NCI-H2196 (cell line): ENCODE measurements around the gene SPX.

Experiments used
- DNase-seq: peaks from one replicate; lab custom pipeline; 2025; ENCODE audit not compliant: unreplicated experiment; lab: John Stamatoyannopoulos, UW

SPX gene

DNA sequence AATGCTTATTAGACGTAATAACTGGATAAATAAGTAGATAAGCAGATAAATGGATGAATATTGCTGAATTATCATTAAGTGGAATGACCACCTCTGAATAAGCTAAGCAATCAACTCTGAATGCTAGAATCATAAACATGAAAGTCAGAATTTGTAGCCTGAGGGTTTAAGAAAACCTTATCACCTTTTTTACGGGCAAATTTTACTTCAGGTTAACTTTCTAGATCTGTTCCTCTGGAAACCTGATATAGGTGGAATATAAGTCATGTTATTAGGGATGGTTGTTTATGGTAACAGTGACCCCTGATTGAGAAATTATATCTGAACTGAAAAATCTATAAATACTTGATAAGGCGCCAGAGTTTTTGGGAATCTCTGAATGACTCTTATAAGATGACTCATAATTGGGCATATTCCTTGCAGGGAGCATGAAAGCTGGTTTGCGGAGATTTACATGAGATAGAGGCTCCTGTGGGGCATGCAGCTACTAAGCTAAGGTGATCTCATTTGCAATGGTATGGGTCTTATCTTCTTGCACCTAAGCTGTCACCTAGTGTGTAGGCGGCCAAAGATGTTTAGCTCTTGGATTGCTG, 12.1 kb downstream of the SPX start:
- no peak for DNase-seq

DNA sequence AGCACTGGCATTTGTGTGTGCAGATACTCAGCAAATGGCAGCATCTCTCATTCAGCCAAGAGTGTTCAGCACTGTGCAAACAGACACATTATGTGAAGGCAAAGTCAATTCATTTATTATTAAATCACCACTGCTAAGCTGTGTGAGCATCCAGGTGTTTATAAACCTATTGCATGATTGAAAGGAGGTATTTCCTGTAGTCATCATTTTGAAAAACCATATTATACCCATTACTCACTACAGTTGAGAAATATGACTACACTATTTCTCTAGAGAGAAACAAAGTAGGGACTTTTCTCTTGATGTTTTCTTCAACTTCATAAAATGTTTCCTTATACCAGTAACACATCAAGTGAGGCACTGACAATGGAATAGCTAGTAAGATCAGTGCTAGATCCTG, 13.7 kb downstream of the SPX start:
- DNase-seq = no peak

DNA sequence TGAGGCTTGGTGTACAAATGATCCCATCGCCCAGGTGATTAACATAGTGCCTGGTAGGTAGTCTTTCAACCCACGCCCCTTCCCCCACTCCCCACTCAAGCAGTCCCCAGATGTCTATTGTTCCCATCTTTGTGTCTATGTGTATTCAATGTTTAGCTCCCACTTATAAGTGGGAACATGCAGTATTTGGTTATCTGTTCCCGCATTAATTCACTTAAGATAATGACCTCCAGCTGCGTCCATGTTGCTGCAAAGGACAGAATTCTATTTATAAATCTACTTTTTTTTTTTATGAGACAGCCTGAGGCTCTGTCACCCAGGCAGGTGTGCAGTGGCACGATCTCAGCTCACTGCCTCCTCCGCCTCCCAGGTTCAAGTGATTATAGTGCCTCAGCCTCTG, 15.7 kb downstream of the SPX start:
- no peak for DNase-seq

DNA sequence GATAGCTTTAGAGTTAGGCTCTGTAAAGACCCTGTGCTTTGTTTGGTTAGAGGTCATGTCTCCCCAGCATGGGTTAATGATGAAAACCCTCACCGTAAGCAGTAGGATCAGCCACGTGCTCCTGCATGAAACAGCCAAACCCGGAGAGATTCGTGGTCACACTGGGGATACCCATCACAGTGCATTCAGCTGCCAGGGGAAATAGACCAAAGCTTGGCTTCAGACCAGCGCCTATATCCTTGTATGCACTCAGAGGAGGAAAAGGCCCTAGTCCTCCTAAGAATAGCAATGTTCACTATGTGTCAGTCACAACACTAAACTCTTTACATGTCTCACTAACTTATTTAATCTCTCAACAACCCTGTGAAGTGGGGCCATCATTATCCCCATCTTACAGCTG, 16.3 kb downstream of the SPX start:
- no peak for DNase-seq

DNA sequence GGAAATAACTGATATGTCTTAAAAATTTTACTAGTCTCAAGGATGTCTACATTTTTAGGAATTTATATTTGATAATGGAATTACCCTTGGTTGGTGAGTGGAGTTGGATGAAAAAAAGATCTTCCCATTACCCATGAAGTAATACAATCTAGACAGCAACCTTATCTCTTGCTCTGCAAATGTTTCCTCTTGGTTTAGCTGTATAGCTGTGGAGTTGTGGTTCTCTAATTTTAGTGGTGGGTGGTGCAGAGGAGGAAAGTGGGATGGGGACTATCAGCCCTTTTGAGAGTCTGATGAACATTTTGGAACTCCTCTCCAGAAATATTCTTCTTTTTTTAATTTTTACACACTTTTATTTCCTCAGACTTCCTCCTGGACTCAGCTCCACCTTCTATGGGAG, 17.1 kb downstream of the SPX start:
- no peak for DNase-seq

DNA sequence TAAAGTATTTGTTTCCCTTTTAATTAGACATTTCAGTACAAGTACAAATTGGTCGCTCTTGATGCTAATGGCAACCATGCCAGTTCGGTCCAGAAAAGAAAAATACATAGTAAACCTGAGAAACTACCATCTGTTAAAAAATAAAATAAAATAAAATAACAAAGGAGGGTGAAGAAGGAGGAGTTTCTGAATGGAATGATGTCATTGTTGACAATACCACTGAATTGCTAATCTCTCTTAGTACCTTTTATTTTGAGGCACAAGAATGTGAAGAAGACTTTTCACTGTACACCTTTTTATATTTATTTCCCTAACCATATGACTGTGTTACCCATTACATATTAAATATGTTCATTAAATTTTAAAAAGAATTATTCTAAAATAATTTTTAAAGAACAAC, 19.5 kb downstream of the SPX start:
- DNase-seq = no peak

DNA sequence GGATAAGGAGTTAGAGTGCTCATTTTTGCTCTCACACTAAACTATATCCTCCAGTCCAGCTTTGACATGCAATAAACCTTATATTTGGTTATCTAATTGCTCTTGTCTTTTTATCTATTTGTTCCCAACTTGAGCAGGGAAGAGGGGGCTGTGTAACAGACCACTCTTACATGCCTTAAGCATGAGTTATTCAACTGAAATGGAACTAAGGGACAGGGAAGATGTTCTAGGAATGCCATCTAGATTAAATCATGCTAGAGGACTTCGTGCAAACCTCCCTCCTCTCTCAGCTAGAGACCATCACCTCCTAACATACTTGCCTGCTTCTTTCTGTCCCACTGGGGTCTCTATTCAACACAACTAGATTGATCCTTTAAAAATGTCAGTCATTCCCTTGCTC, 20.6 kb downstream of the SPX start:
- DNase-seq = no peak

DNA sequence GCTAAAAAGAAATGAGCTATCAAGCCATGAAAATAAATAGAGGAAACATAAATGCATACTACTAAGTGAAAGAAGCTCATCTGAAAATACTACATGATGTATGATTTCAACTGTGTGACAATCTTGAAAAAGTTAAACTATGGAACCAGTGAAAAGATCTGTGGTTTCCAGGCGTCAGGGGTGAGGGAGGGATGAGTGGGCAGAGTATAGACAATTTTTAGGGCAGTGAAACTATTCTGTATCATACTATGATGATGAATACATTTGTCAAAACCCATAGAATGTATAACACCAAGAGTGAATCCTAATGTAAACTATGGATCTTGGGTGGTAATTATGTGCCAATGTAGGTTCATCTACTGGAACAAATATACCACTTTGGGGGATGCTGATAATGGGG, 21.3 kb downstream of the SPX start:
- DNase-seq = no peak

DNA sequence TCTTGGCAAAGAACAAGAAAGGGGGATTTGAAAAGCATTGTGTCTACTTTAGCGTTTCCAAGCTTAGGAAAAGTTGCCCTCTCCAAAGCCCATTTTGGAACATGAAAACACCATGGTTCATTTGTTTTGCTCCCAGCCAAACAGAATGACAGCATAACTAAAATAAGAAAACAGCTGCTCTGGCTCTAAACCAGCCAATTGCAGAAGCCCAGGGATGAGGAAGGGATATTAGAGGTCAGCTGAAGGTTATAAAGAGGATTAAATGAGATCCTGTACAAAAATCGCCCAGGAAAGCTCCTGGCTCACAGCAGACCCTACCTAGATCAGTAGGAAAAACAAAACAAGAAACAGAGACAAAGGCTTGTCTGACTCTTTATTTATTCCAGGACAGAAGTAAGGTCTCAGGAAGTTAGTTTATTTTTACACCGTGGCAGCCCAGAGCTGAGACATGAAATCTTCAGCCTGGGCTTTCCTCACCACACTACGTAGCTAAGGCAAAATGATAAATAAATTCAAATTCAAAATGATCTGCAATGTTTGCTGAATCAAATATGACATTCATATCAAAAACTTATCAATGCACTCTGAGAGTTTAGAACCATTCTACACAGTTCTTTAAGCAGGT, 25.9 kb downstream of the SPX start:
- no peak for DNase-seq

DNA sequence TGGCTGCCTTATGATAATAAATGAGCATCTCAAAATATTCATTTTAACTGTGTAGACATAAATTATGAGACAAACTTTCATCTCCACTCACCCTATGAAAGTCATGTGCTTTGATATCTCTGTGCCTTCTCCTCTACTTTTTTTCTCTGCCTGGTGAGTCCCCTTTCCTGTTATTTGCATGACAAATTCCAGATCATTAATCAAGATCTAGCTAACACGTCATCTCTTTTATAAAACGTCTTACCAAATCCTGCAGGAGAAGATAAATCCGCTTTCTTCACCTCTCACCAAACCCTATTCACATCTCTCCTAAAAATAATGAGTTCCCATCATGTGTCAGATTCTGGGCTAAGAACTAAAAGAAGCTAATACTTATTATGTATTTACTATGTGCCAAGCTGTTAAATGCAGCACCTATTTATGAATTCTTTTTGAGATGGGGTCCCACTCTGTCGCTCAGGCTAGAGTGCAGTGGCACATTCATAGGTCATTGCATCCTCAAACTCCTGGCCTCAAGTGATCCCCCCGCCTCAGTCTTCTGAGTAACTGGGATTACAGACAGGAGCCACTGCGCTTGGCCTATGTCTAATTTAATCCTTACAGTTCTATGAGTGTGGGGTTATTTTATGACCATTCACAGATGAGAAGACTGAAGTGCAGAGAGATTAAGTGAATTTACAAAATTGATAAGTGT, 26.7 kb downstream of the SPX start:
- no peak for DNase-seq

DNA sequence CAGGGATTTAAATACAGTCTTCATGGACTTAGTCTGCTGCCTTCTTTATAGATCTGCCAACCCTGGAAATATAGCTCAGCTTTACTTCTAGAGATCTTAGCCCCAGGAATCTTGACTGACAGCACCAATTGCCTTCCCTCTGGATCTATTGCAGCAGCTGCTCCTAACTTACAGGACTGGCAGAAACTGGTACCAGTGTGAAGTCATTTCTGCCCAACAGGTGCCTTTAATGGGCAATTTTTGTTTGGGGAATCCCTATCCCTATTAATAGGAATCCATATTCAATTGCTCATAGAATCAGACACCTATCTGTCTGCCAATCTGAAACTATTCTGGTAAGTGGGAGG, 27.2 kb downstream of the SPX start:
- no peak for DNase-seq

DNA sequence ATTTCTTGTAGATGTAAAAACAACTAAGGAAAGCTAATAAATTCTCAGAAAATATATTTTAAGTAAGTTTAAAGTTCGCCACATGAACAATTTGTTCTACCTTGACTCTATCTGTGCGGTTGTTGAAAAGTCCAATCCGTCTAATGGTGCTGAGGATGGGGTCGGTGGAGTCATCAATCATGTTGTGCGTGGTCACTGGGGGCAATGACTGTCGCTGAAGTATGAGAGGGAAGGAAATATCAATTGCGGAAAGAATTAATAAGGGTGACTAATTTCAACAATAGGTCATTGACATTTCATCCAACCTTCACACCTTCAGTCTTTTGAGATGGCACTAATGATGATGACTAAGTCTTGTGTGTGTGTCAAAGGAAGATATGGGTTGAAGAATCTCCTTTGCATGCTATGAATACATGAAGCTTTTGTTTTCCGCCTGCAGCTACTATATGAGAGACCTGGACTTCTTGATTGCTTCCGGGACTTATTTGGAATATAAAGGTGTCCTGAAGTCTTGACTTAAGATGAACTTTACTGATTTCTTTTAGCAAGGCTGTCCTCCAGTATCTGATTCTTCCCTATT, 32.1 kb downstream of the SPX start:
- no peak for DNase-seq

DNA sequence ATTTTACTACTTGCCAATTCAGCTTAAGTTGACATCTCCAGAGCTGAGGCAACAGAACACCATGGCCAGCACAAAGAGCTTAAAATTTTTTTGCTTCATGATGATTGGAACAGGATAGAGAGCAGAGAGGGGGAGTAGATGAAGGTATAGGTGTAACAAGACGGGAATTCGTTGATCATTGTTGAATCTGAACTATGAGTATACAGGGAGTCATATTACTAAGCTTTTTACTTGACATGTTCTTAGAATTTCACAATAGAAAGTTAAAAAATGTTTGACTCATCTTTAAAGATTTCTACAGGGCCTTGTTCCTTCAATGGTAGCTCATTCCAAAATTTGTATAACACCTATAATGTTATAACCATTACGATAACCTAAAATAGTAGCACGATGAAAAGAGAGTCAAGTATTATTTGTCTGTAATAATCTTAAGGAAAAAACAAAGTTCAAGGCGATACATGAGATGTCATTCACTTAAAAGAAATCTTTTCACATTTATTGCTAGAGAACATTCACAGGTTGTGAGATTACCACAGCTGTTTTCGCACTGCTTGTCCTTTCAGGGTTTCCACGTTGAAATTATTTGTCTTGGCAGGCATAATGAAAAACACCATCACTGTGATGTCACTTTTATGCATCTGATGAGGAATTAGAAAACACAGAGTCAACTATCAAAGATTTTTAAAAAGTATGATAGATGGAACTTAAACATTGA, 33.9 kb downstream of the SPX start:
- no peak for DNase-seq

DNA sequence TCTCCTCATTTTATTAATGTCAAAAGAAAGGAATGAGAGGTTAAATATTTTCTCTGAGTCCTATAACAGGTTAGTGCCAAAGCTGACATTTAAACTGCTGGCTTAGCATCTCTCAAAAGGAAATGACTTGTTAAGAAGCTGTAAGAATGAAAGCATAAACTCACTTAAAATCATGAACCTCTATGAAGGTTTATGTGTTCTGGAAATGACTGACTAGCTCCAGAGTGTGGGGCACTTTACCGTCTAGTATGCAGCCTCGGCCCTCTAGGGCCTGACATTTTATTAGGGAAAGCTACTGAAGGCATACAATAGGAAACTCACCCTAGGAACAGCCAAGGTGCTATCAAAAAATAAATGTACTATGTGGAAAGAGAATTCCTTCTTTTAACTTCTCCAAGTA, 35.1 kb downstream of the SPX start:
- DNase-seq = no peak

DNA sequence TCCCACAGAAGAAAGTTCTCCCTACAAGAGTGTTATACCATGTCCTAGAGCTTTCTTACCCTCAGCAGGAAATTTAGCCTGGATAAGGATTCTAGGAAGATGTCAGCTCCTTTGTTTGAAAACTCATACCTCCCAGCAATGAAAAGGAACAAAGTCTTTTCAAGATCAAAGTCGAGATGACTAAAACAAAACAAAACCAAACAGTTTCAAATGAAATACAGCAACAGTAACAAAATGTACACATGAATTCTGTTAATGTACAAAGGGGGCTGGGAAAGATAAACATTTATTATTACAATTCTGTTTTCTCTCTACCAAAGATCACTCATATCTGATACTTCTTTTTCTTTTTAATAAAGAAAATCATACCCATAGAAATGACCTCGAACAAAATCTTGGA, 36.8 kb downstream of the SPX start:
- DNase-seq = no peak

DNA sequence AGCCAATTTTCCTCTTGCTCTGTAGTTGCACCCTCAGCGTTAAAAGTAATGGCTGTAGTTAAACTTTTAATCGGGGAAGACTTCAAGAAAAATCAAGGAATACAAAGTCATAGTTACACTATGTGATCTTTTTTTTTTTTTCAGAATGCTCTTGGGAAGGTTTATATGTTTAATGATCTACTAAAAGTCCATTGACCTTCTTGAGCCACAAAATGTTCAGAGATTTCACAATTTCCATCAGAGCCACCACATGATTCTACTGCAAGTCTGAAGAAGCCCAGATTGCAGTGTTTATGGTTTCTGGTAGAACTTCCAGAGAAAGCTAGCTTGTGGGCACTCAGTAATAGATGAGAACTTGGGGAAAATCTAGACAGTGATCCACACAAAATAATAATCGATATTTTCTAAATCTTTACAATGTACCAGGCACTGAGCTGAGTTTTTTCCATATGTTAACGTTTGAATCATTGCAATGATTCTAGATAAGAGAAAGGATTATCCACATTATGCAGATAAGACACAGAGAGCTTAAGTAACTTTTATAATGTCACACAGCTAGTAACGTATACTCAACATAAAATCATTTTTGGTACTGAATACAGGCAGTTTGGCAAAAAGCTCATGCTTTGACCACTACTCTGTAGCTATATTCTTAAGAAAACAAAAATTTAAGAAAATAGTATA, 40.3 kb downstream of the SPX start:
- DNase-seq = no peak

DNA sequence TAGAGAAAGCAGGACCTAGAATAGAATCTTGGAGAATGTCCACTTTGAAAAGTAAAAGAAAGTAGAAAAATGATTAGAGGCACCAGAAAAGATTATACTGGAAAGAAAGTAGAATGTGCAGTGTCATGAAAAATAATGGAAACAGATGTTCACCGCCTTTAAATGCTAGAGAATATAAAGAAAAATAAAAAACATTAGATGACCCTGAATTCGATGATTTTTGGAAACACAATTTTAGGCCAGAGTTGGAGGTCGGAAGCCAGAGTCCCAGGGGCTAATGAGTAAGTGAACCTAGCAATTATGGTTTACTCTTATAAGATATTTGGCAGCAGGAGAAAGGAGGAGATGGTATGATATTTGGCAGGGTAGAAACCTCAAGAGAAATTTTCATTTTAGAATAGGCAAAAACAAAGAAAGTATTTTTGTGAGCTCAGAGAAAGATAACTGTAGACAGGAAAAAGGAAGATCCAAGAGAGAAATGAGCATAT, 40.9 kb downstream of the SPX start:
- DNase-seq = no peak

DNA sequence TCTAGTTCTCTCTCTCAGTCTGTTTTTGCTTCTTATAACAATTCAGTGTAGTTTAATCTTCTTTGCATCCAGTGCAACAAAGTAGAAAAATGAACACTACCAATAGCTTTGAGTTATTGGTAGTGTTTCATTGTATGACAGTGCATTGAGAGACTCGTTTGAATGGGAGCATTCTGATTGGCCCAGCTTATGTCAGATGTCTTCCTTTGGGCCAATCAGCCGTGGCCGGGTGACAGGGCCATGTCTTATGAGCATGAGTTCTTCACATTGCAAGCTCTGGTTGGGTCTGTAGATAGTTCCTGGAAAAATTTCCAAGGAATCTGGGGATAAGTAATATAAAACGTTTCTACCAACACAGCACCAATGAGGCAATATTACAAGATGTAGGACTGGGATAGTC, 42.0 kb downstream of the SPX start:
- no peak for DNase-seq

DNA sequence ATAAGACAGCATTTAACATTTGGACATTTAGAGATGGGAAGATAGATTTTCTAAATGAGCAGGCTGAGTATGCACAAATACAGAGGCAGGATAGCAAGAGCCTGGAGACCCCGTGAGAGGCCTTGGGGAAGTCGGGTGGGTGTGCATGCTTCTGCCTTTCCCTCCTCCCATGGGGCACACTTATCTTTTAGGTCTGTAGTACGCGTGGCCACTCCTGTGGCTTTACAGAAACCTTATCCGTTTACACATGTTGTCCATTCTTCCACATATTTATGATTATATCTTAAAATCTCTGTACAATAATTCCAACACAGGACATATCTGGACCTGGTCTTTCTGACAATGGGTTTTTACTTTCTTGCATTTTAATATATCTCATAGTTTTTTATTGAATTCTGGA, 45.0 kb downstream of the SPX start:
- DNase-seq = no peak

DNA sequence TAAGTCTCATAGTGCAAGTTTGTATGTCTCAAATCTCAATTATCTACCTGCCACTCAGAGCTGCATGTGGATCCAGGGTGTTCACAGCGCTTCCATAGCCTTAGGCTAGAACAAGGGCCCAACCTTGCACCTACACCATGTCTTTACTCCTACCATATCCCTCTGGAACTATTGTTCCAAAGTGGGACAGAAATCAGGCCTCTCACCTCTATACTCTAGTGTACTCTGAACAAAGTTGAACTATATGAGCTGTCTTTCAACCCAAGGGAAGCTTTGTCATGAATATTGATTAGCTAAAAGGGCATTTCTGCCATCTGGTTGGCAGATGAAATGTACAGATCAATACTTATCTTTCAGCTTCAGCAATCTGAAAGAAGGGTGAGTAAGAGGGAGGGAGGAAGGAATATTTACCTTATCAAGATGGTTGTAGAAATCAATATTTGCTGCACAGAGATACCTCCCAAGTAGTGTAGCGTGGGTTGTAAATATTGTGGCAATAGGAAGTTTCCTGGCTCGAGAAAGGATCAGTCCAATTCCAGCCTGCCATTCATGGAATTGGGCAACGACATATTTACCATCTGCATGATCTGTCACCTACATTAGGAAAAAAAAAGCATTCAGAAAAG, 47.8 kb downstream of the SPX start:
- no peak for DNase-seq

DNA sequence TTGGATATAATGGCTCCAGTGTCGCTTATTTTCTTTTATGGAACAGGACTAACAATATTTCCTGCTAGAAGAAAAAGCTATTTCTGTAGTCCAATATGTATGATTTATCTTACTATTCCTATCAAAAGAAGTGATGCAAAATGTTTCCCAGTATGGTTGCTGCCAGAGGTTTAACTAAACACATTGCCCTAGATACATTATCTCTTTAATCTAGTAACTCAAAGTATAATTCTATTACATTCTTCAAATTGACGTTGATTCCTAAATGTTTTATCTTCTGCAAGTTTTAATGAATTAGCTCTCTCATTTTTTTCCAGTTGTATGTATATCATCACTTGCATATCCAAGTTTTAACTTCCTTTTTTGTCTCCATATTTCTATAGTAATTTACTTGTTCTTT, 50.3 kb downstream of the SPX start:
- no peak for DNase-seq
